GM15510 (cell line): ENCODE results near the gene PSAP.

Experiments
- POLR2A ChIP-seq: IDR thresholded peaks from 3 replicates; pipeline ENCODE4 v1.6.1; 2011; ENCODE audit warnings: borderline replicate concordance; ENCODE audit not compliant: insufficient read length; ENCODE audit errors: extremely low read depth

Gene PSAP

GRCh38 chr10:71848325-71849275 is 2.5 kb downstream of the PSAP start:
- no peak for TF ChIP-seq POLR2A

- TF ChIP-seq POLR2A: no peak
Measured at GRCh38 chr10:71847418-71847817, 3.6 kb downstream of the PSAP start.

- TF ChIP-seq POLR2A: no peak
Measured at GRCh38 chr10:71846816-71847215, 4.2 kb downstream of the PSAP start.

GRCh38 chr10:71845410-71846405 is 5.3 kb downstream of the PSAP start:
- TF ChIP-seq POLR2A: no peak

GRCh38 chr10:71844695-71845094 is 6.4 kb downstream of the PSAP start:
- TF ChIP-seq POLR2A: no peak

GRCh38 chr10:71844084-71844483 is 7.0 kb downstream of the PSAP start:
- TF ChIP-seq POLR2A: no peak

GRCh38 chr10:71842856-71843686 is 8.0 kb downstream of the PSAP start:
- TF ChIP-seq POLR2A: no peak

GRCh38 chr10:71842422-71842821 is 8.6 kb downstream of the PSAP start:
- no peak for TF ChIP-seq POLR2A

- no peak for TF ChIP-seq POLR2A
Measured at GRCh38 chr10:71840958-71841335, 10.1 kb downstream of the PSAP start.

GRCh38 chr10:71840177-71840957 is 10.7 kb downstream of the PSAP start:
- no peak for TF ChIP-seq POLR2A

GRCh38 chr10:71838264-71839211 is 12.5 kb downstream of the PSAP start:
- TF ChIP-seq POLR2A: no peak

- TF ChIP-seq POLR2A: no peak
Measured at GRCh38 chr10:71837098-71837827, 13.8 kb downstream of the PSAP start.
